GM19035 (cell line): ENCODE results near the gene RASAL2.
"Not testable (repeated sequence)": the region's sequence is repeated elsewhere in the genome, so short reads cannot be mapped to it uniquely, and the experiment has no call there.

Source experiments
- ATAC-seq: cut with Tn5 transposase; IDR thresholded peaks from one replicate; pipeline ENCODE4 v1.9.1; 2021; ENCODE audit not compliant: unreplicated experiment

The RASAL2 gene

DNA sequence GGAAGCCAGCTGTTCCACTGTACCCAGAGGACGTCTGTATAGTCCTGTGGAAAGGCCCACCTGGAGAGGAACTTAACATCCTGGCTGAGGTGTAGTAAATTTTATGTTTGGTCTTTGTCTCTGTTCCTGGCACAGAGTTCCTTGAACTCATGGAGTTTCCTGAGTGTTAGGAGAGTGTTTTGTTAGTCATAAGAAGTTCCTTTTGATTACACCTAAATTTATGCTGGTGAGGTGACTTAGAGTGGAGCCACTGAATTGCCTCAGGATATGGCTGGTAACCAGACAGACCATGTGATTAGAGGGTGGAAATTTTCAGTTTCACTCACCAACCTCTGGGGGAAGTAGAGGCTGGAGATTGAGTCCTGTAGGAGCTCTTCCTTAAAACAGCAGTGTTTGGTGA, 57.9 kb downstream of the RASAL2 start:
- no peak for ATAC-seq

DNA sequence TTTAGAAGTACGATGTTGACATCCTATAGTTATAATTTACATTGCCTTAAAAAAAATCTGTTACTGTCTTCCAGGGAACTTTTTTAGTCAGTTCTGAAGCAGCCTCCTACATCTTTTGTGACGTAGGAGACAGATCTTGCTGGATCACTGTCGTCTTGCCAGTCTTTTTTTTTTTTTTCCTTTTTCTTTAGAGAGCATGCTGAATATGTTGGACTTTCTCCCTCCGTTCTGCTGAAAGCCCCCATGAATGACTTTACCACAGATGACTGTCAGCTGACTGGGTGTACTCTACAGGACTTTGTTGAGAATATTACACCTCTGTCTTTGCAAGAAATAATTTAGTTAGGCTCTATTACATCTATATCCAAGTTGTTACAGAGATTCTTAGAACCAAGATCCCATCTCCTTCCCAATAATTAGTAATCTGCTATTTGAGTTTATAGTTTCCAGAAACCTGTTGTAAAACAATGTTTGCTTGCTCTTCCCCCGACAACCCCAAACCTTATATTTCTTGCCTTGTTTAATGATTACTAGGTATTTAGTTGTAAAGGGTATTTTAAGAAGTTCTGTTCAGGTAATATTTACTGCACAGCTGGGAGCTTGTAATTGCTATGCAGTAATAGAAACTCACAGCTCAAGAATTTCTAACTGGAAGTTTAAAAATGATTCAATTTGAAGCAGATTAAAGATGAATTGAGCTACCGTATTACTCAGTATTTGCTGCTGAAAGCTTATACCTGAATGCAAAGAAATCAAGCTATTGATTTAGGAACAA, 61.8 kb downstream of the RASAL2 start:
- ATAC-seq, result no peak

DNA sequence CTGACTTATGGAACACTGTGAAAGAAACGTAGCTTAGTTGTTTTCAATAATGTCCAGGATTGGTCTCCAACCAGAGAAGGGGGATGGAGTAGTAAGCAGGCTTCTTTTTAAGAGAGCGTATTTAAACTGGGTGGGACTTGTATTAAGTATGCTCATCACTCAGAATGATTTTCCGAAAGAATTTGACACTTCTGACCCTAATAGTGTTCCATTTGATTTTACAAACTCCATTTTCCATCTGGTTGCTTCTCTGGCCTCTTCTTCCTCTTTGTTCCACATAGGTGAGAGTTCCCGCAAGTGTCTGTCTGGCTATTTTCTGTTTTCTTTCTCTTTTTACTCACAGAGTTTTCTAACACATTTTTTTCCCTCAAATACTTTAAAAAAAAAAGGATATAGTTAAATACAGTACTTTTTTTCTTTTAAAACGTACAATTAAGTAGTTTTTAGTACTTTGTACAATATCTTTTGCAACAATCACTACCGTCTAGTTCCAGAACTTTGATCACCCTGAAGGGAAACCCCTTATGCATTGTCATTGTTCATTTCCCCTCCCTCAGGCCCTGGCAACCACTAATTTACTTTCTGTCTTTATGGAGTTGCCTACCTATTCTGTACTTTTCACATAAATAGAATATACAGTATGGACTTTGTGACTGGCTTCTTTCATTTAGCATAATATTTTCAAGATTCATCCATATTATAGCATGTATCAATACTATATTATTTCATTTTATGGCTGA, 67.0 kb downstream of the RASAL2 start:
- ATAC-seq, result no peak

DNA sequence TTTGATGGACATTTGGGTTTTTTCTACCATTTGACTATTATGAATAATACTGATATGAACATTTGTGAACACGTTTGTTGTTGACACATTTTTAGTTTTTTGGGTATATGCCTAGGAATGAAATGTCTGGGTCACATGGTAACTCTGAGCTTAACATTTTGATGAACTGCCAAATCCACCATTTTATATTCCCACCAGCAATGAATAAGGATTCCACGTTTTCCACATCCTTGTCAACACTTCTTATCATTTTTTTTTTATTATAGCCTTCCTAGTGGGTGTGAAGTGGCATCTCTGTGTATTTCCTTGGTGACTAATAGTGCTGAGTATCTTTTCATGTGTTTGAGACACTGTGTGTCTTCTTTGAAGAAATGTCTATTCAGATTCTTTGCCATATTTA, 67.6 kb downstream of the RASAL2 start:
- ATAC-seq, result no peak

DNA sequence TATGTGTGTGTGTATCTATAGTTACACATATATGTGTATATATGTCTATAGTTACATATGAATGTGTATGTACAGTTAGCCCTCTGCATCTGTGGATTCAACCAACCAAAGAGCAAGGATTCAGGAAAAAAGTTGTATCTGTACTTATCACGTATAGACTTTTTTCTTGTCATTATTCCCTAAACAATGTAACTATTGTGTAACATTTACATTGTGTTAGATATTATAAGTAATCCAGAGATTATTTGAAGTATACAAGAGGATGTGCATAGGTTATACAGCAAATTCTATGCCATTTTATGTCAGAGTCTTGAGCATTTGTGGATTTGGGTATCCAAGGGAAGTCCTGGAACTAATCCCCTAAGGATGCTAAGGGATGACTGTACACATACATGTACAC, 71.3 kb downstream of the RASAL2 start:
- ATAC-seq, result no peak

DNA sequence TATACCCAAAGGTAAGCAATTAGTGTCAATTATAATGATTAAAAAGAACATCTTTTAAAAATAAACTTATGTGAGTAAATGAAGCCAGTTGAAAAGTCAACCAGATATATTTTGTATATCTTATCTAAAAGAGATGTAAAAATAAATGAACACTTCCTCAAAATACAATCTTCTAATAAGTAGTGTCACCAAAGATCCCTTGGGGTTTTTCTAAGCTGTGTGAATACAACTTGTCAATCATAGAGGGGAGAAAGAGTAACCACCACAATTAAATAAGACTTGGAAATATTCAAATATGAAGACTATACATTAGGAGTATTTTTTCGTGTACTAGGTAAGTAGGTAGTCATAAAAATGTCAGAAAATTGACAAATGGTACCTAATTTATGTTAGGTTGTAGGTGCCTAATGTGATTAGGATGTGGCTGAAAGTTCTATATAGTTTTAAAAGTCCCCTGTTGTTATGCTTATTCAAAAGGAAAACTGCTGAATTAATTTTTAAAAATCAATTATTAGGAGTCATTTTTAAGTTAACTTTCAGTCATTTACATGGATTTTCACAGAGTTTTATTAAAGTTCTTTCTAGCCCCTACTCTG, 72.6 kb downstream of the RASAL2 start:
- ATAC-seq, result no peak

DNA sequence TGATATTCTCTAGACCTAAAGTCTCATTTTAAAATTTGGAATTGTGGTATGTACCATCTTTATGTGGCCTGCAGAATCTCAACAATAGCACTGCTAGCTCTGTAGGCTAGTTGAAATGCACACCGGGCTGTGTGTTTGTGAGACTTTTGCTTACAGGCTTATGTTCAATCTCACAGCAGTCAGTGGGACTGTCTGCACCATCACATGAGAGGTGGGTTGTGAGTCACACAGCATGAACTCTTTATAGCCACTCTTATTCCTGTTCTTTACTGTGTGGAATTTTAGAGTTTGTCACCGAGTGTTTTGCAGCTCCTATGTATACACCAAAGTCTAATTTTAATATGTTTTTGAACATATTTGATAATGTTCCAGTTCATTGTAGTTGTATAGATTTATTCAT, 74.6 kb downstream of the RASAL2 start:
- ATAC-seq, result no peak

DNA sequence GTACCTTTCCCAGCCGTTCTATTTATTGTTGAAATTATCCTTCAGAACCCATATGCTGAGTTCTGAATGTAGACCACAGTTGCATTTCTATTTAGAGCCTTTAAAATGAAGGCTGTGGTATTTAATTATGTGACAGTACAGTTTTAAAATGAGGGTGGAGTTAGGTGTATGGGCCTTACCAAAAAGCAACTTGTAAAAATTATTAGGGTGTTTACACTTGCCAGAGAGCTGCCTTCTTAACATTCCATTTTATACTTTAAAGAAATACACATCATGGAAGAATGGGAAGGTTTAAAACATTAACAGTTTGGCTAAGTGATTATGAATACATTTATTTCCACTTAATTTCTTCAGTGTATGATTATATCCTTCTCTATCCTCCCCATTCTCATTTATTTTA, 75.7 kb downstream of the RASAL2 start:
- ATAC-seq, result no peak

DNA sequence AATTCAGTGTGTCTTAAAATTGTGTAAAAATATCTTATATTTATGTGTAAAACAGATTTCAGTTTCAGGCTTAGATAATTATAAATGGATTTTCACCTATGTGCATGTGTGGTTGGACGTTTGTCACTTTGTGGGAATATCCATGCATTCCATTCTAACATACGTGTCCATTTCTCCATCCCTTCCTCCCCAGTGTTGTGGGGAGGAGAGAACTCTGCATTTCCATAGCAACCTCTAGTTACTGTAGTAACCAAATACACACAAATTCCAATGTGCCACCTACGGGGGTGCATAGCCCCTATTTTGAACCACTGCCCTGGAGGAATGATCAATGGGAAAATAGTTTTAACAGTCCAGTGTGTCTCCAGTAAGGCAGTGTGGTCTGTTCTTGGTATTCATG, 79.0 kb downstream of the RASAL2 start:
- ATAC-seq, result no peak

DNA sequence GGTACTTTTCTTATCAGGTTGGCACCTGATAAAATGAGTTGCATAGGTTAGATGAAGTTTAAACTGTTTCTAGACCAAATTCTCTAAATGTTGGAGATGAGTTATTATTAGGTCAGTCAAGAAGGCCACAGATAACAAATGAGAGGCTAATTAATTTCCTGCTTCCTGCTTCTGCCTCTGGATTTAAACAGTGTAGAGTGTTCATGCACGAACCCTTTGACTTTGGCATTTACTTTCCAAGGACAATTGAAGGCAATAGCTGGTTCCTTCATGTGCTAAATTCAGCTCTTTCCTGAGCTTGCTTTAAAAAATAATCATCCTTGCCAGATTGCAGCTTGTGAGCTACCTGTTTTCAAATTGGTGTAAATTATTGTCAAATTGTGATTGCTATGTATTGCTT, 80.6 kb downstream of the RASAL2 start:
- ATAC-seq, result no peak

DNA sequence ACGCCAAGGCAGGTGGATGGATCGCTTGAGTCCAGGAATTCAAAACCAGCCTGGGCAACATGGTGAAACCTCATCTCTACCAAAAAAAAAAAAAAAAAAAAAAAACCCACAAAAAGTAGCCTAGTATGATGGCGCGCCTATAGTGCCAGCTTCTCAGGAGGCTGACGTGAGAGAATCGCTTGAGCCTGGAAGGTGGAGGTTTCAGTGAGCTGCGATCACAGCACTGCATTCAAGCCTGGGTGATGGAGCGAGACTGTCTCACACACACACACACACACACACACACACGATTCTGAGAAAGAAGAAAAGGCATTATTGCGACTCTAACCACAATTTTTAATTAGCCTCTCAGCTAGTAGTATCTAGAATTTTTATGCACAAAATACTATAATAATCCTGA, 86.5 kb downstream of the RASAL2 start:
- no peak for ATAC-seq

DNA sequence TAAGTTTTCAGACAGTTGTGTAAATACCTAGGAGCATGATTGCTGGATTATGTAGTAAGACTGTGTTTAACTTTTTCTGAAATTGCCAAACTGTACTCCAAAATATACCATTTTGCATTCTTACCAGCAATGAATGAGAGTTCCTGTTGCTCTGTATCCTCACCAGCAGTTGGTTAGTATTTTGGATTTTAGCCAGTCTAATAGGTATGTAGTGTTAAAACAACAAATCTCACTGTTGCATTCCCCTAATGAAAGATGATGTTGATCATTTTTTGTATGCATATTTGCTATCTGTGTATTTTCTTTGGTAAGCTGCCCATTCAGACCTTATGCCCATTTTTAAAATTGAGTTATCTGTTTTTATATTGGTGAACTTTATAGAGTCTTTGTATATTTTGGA, 89.9 kb downstream of the RASAL2 start:
- no peak for ATAC-seq

DNA sequence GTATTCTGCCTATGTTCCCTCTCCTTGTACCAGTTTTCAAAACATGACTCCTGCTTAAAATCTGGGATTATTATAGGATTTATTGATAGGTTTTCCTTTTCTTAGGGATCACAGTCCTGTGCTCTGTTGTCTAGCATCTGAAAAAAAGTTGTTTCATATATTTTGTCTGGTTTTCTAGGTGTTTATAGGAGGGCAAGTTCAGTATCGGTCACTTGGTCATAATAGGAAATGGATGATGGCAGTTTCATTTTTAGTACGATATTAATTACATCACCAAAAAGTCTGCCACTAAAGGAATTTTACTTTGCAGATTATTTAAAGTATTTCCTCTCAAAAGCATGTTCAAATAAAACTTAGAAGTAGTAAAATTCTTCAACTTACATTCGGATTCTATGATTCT, 94.4 kb downstream of the RASAL2 start:
- ATAC-seq, result no peak

DNA sequence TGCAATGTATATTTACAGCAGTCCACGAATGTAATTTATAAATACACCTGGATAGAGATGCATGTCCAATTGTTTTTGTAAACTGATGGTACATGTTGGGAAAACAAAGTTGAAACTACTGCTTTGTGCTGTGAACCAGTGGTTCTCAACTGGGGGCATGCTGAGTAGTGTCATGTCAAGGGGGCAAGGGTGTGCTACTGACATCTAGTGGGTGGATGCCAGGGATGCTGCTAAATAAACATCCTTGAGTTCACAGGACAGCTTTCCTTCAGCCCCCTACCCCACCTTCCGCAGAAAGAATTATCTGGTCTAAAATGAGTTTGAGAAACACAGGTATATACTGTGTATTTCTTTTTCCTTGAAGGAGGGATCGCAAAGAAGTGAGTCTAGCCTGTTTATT, 95.9 kb downstream of the RASAL2 start:
- no peak for ATAC-seq

DNA sequence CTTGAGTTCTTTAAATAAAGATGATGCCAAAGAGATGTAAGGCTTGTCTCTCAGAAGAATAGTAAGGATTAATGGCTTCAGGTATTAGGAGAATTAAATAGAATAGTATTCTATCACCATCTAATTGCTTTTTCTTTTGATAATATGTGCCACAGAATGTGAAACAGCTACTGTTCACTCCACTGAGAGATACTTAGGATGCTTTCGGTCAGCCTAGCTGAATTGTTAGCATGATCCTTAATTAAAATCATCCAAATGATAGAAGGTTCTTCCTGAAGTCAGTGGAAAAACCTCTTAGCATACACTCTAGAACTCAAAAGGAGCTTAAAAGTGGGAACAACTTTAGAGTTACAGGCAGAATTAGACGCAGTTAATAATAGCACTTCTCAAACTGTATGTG, 97.0 kb downstream of the RASAL2 start:
- no peak for ATAC-seq

DNA sequence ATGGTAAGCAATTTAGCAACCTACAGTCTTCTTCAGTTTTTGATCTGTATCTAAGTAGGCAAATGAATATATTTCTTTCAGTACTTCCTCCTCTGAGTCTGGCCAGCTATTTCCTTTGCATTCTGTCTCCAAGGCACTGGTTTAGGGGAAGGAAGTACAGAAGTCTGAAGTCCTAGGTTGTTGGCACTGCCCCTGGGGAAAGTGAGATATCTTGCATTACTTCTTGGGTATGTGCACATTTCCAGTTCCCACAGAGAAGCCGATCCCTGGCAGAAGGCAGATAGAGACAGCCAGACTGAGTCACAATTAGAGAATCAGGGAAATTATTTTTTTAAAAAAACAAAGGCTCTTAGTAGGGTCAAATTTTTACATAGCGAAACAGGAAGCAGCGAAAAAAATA, 98.8 kb downstream of the RASAL2 start:
- no peak for ATAC-seq

DNA sequence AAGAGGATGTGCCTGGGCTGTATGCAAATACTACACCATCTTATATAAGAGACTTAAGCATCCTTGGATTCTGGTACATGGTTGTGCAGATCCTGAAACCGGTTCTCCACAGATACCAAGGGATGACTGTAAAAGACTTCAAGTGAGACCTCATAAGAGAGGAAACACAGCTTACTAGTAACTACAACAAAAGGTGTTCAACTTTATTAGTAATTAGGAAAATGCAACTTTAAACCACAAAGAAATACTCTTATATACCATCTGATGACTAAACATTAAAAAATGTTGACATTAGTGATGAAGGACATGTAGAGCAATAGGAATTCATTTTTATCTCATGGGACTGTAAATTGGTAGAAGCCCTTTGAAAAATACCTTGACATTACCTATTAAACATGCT, 102.7 kb downstream of the RASAL2 start:
- no peak for ATAC-seq

DNA sequence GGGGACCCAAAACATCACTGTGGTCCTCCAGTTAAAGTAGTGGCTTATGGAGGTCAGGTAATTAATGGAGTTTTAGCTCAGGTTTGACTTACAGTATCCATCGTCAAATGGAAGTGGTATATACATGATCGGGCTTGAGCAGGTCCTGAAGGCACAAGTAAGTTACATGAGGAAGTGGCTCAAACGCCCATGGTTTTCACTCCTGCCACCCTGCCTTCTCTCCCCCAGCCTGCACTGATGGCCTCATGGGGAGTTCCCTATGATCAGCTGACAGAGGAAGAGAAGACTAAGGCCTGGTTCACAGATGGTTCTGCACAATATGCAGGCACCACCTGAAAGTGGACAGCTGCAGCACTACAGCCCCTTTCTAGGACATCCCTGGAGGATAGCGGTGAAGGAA, 108.2 kb downstream of the RASAL2 start:
- not testable (repeated sequence) for ATAC-seq

DNA sequence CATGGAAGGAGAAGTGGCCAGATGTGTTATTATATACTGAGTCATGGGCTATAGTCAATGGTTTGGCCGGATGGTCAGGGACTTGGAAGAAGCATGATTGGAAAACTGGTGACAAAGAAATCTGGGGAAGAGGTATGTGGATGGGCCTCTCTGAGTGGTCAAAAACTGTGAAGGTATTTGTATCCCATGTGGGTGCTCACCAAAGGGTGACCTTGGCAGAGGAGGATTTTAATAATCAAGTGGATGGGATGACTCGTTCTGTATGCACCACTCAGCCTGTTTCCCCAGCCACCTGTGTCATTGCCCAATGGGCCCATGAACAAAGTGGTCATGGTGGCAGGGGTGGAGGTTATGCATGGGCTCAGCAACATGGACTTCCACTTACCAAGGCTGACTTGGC, 108.6 kb downstream of the RASAL2 start:
- not testable (repeated sequence) for ATAC-seq

DNA sequence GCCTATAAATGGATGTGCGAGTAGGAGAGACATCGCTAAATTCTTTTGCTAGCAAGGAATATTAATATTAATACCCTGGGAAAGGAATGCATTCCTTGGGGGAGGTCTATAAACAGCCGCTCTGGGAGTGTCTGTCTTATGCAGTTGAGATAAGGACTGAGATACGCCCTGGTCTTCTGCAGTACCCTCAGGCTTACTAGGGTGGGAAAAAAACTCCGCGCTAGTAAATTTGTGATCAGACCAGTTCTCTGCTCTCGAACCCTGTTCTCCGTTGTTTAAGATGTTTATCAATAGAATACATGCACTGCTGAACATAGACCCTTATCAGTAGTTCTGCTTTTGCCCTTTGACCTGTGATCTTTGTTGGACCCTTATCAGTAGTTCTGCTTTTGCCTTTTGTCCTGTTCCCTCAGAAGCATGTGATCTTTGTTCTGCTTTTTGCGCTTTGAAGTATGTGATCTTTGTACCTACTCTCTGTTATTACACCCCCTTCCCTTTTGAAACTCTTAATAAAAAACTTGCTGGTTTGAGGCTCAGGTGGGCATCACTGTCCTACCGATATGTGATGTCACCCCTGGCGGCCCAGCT, 114.5 kb downstream of the RASAL2 start:
- not testable (repeated sequence) for ATAC-seq

DNA sequence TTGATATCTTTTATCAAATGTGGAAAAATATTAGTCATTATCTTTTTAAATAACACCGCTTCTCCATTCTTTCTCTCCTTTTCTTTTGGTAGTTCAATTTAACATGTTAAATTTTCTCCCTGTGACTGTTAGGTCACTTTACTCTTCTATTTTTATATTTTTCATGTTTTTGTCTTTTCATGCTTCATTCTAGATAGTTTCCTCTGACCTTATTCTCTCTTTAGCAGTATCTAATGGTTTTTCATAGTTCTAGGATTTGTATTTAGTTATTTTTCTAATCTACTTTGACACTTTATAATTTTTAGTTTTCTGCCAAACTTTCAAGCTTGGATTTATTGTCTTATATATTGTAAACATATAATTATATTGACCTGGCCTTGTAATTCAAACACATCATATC, 116.0 kb downstream of the RASAL2 start:
- ATAC-seq, result no peak

DNA sequence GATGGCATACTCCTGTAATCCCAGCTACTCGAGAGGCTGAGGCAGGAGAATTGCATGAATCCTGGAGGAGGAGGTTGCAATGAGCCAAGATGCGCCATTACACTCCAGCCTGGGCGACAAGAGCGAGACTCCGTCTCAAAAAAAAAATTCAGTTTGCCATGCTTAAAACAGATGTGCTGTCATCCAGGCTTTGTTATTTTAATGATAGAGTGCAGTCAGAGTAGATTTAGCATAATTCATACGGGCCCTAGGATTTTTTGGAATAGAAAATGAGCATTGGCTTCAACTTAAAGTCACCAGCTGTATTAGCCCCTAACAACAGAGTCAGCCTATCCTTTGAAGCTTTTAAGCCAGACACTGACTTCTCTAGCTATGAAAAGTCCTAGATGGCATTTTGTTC, 124.6 kb downstream of the RASAL2 start:
- no peak for ATAC-seq
